Right hindlimb (tissue), 1 donor: ENCODE data around the gene RPP25.
A peak's percentile ranks its signal among the peaks of the same experiment; 100 is the strongest.
"Not testable (repeated sequence)": the region's sequence is repeated elsewhere in the genome, so short reads cannot be mapped to it uniquely, and the experiment has no call there.

Experiments
- DNase-seq: peaks from one replicate; pipeline ENCODE4 v3.0.0-alpha.2; 2018

Gene RPP25

DNA sequence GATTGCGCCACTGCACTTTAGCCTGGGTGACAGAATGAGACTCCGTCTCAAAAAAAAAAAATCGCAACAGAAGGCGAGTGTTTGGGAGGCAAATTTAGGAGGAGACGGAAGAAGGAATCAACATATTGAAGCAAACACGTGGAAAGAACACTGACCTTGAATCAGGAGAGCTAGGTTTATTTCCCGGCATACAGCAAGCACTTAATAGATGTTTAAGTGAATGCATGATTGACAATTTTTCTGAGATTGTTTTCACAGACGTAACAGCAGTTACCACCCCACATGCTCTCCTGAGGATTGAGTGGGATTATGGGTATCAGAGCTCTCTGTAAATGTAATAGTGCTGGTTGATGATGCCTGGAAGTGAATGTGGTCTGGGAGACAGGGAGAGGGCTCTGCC lies 5.6 kb upstream of the RPP25 start:
- DNase-seq = no peak

DNA sequence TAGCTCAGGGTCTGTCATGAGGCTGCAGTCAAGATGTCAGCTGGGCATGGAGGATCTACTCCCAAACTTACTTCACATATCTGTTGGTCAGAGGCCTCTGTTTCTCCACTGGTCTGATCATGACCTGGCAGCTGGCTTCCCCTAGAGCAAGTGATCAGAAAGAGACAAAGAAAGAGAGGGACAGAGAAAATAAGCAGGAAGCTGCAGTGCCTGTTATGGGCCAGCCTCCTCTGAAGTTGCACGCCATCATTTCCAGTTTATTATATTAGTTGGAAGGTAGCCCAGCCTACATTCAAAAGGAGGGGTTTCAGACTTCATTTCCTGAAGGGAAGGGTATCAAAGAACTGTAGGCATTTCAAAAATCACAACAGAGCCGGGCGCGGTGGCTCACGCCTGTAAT lies 5.0 kb upstream of the RPP25 start:
- DNase-seq = no peak

DNA sequence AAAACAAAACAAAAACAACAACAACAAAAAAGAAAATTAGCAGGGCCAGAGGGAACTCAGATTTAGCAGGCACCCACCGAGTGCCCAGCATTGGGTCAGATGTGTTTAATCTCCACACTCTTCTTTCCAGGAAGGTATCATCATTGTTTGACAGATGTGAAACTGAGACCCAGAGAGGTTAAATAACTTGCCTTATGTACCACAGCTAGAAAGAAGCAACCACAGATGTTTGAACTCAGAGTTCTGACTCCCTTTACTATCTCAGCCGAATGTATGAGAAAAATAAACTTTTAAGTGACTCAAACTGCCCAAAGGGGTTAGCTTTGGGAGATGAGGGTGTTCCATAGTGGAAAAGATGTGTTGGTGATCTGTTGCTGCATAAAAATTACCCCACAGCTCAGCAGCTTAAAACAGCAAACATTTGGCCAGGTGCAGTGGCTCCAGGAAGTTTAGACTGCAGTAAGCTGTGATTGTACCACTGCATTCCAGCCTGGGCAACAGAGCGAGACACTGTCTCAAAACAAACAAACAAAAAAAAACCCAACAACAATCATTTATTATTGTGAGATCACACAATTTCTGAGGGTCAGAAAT lies 4.5 kb upstream of the RPP25 start:
- DNase-seq = no peak

DNA sequence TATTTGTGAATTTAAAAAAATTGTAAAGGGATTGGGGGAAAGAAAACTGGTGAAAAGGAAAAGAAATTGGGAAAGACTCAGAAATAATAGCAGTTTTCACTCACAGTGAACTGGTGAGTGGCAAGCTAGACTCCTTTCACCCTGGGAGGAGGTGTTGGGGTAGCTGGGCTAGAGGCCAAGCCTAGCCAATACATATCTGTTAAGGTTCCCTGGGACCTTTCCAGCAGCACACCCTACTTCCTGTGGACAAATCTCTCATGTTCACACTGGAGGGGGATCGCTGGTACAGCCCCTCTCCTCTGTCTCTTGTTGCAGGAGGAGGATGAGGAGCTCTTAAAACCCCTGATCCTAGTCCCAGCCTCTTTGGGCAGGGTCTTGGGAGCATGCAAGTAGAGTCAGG lies 3.7 kb upstream of the RPP25 start:
- DNase-seq = no peak

DNA sequence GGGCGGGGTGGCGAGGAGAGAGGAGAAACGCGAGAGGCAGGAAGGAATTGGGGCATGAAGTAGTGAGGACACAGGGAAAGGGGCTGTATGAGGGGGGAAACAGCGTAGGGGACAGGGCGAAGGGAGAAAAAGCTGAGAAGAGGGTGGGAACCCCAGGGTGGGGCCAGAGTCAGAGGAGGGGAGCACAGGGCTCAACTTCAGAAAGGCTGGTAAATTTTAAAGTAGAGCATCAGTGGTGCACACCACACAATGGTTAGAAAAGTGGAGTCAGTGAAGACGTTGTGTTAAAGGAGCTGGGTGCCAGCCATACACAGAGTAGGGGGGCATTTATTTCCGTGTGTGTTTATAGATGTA lies 3.0 kb upstream of the RPP25 start:
- no peak for DNase-seq

DNA sequence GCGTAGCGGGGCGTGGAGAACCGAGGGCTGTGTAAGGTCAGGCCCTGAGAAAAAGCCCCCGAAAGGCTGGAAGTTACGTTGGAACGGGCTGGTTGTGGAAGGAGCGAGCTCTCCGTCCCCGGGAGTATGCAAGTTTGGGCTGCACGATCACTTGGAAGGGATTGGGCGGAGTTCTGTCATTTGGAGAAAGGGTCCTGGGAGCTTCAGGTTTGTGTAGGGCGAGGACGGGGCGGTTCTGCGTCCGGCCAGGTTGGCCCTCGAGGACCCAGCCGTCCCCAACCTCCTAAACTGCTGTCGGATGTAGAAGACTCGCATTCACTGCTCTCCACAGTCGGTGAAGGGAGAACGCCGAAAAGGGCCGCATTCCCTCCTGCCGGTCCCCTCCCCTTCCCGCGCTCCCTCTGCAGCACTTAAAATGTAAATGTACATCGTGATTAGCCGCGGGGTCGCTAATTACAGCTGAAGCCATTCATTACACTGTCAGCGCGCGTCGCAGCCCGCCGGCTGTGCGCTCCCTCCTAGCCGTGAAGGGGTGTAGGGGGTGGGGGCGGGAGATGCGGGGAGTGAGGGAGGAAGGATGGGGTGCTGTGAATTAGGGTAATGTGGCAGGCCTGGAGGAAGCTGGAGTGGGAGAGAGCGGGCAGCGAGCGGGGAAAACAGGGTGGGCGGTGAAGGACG lies 2.5 kb upstream of the RPP25 start:
- DNase-seq = no peak

DNA sequence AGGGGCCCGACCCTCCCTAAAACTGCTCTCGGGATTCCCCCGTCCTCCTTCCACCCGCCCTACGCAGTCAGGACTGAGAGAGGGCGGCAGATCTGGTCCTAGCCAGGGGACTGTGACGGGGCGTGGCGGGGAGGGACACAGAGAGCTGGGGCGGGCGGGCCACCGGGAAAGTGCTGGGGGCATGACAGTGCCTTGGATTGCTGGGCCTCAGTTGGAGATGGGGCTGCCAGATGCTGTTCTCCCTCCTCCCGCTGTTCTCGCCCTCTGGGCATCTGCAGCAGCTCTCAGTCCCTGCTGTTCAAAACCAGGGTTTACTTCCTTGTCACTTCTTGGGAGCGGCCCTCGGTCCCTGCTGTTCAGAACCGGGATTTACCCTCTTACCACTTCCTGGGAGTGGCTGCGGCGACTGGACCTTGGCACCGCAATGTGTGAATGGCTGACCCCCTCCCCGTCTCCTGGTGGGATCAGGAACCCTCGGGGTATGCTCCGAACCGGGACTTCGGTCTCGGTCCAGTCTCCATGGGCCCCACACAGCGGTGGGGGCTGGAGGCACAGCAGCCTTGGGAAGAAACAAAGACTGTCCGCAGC lies 1.8 kb upstream of the RPP25 start:
- DNase-seq = peak; percentile 40

DNA sequence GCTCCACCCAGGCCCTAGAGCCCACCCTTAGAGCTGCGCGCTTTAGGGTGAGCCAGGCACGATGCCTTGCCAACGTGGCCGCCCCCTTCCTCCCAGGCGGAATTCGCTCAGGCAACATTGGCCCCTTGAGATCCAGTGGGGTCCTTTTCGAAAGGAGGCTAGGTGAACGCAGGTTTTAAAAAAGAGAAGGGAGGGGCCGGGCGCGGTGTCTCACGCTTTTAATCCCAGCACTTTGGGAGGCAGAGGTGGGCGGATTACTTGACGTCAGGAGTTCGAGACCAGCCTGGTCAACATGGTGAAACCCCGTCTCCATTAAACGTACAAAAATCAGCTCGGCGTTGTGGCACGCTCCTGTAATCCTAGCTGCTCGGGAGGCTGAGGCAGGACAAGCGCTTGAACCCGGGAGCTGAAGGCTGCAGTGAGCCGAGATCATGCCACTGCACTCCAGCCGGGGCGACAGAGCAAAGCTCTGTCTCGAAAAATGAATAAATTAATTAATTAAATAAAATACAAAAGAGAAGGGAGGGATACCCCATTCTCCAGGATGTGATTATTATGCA lies 984 bp upstream of the RPP25 start:
- DNase-seq = no peak

DNA sequence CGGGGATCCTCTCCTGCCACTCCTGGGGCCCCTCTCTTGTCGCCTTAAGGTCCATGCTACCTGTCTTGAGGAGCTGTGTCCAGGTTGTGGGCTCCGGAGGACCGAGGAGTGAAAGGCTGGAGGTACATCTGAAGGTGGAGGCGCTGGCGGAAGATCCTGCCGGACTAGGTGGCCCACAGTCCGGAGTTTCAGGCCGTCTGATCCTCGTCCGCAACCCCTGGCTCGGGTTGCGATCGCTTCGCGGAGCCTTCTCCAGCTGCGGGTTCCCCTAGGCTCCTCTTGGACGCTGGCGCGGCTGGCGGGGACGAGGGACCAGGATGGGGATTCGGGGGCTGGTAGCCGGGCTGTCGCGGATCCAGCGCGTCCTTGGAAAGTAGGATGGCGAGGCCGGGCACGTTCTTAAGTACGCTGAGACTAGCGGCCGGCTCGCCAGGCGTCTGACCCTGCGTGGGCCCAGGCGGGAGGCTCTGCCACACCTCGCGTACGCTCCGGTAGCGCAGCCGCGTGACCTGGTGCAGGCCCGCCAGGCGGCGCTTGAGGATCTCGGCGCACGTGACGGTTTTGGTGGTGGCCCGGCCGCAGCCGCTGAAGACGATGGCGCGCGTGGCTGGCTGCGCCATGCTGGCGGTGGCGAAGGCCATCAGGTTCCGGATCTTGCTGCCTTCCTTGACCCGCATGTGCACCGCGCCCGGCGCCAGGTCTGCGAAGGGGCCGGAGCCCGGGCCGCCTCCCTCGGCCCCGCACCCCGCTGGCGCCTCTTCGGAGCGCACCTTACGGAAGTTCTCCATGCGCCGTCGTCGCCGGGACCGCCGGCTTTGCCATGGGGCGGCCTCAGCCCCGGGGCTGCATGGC lies 550 bp downstream of the RPP25 start:
- DNase-seq = peak; percentile 74

DNA sequence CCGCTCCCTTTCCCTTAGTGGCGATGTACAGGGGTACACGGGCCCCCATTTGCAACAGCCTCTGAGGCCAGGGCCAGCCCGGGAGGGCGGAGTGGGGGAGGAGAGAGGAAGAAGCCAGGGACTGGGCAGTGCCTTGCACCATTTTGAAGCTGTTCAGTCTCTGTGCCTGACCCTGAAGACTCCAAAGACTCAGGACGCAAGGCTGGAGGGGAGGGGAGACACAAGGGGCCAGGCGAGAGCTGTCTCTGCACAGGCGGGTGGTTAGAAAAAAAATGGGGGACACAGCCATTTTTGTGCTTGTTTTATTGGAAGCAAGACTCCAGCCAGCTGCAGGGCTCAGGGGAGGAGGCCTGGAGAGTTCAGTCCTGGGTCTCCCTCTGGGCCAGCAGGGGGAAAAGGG lies 1.6 kb downstream of the RPP25 start:
- no peak for DNase-seq

DNA sequence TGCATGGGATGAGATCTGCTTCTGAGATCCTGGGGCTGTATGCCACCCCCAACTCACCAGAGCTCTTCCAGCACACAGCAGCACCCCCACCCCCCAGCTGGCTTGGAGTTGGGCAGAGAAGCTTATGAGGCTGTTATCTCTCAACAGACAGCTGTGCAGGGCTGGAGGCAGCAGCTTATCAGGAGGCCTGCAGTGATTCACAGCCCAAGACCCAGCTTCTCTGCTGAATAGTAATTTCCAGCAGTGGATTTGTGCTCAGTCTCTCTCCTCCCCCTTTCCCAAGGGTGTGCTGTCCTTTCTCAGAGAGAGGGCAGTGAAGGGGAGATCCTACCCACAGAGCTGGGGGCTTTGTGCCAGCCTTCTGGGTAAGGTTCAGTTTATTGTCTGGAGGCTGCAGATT lies 2.1 kb downstream of the RPP25 start:
- DNase-seq = no peak

DNA sequence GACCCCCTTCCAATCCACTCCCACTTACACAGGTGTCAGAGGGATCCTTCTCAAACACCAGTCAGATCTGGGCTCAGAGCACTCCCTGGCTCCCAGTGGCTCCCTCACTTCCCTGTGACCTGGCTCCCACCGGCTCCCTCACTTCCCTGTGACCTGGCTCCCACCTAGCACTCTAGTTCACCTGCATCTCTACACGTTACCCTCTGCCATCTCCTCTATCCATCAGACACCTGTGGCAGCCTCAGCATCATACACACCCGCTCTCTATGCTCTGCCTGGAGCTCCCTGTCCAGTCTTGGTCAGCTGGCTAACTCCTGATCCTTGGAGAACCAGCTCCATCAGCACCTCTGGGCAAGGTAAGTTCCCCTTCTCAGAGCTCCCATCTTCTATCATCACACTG lies 5.6 kb downstream of the RPP25 start:
- no peak for DNase-seq

DNA sequence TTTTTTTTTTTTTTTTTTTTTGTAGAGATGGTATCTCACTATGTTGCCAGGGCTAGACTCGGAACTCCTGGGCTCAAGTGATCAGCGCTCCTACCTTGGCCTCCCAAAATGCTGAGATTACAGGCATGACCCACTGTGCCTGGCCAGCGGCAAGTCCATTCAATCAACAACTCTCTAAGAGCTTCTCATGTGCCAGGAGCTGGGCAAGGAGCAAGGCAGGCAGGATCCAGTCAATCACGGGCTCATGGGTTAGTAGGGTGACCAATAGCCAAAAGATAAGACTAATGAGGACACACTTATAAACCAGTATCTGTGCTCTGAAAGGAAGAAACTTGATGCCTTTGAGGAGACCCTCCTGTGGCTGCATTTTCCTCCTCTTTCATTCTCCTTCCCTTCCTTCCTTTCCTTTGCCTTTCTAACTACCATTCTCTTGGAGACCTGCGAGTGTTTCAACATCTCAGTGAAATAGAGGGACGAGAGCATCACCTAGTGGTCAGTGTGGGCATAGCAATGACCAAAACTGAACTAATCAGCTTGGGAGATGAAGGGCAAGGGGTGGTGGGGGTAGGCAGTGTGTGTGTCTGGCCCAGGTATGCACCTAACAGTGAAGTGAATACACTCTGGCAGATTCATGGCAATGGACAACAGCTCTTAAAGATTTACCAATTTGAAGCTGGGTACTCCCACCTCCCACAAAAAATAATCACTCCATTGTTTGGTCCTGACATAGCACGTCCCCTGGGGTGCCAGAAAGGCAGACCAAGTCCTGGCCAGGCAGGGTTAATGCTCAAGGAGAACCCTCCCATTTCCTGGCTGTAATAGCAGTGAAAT lies 6.3 kb downstream of the RPP25 start:
- DNase-seq = peak; percentile 76

DNA sequence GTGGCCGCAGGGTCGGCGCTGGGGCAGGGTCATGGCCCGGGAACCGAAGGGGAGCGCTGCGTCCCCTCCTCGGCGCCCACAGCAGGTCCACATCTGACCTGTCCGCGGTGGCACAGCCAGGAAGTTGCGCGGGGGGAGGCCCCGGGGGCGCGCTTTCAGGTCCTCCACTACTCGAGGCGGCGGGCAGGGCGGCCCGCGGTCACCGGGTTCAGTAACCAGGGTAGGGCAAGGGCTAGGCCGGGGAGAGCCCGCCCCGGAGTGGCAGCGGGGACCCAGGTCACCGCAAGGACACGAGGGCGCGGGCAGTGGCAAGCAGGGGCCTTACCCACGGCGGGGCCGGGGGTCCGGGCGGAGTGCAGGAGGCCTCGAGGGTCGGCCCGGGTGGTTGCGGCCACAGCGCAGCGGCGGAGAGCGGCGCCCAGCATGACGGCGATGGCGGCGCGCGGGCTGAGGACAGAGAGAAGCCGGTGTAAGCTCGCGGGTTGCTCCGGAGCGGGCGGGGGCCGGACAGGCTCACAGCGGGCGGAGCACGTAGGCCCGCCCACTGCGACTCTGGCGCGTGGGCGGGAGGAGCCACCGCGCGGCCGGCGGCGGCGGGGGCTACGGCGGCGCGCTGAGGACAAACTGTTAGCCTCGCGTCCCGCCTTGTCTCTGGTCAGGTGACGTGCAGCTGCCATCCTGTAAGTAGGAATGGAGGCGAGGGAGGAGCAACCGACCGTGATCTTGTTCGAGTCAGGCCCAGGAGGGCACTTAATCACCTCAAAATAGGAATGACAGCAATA lies 18.8 kb downstream of the RPP25 start, which contains the start of gene COX5A:
TSS of gene COX5A (minus strand) at position 484 of the 782 bp plus-strand sequence. CDS start at position 425, 59 bp downstream.
- DNase-seq = peak; percentile 98

DNA sequence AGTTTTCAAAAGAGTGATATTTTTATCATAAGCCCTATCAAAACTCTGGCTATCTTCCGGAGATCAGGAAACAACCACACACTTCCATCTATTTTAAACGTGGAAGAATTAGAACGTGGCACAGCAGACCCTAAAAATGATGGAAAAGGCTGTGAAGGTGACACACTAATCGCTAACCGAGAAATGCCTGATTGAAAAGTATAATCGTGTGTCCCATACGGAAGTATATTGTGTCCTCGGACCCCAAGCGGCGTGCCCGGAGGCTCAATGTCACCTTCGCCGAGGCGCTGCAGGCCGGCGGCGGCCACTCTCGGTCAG lies 19.3 kb downstream of the RPP25 start:
- DNase-seq = no peak

DNA sequence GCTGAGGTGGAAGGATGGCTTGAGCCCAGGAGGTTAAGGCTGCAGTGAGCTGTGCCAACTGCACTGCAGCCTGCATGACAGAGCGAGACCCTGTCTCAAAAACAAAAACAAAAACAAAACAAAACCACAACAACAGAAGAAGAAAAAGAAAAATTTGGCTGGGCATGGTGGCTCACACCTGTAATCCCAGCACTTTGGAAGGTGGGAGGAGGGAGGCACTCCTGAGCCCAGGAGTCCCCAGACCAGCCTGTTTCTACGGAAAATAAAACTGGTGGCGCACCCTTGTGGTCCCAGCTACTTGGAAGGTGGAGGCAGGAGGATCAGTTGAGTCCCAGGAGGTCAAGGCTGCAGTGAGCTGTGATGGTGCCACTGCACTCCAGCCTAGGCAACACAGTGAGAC lies 21.4 kb downstream of the RPP25 start:
- not testable (repeated sequence) for DNase-seq

DNA sequence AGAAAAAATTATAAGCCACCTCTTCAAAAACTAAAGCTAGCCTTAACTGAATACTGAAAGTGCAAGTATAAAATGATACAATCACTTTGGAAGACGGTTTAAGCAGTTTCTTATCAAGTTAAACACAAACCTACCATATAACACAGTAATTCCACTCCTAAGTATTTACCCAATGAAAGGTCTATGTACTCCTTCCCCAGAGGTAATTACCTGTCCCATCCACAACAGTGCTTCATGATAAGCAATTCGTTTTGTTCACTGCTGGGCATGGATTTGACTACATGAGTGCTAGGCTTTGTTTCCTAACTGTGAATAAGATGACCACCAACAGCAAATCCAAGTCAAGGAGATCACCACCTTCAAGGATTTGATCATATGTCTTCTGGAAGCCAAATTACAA lies 23.0 kb downstream of the RPP25 start:
- no peak for DNase-seq

DNA sequence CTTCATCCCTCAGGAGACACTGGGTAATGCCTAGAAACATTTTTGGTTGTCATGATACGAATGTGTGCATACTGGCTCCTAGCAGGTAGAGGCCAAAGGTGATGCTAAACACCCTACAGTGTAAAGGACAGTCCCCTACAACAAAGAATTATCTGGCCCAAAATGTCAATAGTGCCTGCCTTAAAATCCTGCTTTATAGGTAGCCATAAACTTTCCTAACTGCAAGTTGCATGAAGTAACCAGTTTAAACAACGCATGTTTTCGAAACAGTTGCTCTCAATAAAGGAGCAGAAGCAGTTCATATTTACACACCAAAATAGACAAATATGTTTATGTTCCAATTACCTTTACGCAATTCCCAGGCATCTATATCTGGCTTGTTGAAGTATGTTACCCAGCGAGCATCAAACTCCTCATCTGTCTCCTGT lies 27.8 kb downstream of the RPP25 start:
- DNase-seq = no peak

DNA sequence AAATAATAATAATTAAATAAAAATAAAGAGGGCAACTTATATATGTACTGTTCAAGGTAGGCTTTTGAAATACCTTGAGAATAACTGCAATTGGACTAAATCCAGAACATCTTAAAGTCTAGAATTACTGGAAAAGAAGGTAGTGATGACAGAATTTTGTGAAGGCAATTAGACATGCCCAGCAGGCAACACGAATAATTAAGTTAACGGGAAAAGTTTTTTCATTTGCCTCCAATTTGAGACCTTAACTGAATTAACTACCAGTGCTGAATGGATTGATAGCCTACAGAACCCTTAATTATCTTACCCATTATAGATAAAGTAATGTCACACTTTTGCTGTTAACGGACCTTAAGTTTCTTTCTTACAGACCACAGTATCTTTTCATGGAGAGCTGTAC lies 32.0 kb downstream of the RPP25 start:
- DNase-seq = no peak

DNA sequence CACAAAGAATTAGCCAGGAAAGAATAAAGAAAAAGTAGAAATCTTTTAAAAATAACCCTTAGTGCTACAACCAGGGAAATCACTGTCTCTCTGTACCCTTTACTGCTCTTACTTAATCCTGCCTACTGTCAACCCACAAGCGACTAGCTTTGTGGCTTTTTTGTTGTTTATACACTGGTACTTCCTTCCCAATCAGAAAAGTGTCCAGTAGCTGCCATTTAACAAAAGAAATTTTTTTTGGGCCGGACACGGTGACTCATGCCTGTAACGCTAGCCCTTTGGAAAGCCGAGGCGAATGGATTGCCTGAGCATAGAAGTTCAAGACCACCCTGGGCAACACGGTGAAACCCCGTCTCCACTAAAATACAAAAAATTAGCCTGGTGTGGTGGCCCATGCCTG lies 36.1 kb downstream of the RPP25 start:
- DNase-seq = no peak

DNA sequence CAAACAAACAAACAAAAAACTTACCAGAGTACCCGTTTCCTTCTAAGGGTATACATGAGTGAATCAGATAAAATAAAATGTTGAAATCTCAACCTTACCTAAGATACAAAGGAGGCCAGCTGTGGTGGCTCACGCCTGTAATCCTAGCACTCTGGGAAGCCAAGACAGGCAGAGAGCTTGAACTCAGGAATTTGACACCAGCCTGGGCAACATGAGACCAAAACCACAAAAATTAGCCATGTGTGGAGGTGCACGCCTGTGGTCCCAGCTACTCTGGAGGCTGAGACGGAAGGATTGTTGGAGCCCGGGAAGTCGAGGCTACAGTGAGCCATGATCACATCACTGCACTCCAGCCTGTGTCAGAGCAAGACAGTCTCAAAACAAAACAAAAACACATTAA lies 38.9 kb downstream of the RPP25 start:
- DNase-seq = no peak

DNA sequence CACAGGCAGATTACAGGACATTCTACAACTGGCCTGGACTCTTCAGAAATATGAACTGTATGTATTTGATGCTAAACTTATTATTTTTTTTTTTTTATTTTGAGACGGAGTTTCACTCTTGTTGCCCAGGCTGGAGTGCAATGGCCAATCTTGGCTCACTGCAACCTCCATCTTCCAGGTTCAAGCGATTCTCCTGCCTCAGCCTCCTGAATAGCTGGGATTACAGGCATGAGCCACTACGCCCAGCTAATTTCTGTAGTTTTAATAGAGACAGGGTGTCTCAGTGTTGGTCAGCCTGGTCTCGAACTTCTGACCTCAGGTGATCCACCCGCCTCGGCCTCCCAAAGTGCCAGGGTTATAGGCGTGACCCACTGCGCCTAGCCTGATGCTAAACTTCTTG lies 42.8 kb downstream of the RPP25 start:
- DNase-seq = not testable (repeated sequence)
